ENCODE measurements around the gene SLC6A15.

The SLC6A15 gene

DNA sequence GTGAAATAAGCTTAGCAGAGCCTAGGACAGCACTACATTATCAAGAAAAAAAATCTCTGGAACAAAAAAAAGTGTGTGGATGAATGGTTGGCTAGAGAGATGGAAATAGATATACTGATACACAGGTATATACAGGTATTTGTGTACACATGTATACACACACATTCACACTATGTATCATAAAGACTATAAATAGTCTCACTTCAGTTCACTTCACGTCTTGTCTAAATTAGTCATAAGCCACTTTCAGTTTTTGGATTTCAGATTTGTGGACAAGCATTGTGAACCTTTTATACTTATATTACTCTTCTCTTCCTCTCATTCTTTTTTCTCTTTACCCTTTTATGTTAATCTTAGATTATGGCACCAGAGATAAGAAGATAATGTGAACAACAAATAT, 41.8 kb upstream of the SLC6A15 start:
- Histone ChIP-seq H3F3A (ENCODE audit: insufficient read depth) (no peaks in the 10 kb centered on the region), H3K27ac (ENCODE audit: low read depth, low read length) (no peak overlapping the region), H3K36me3 (ENCODE audit: low read length) (no peaks in the 10 kb centered on the region), H3K9ac (ENCODE audit: low read length) (no peak overlapping the region), H3K4me3 (ENCODE audit: insufficient read depth, low read length, poor library complexity, severe bottlenecking) (no peak overlapping the region), H3K4me2 (ENCODE audit: low read depth, low read length, poor library complexity, severe bottlenecking) (no peak overlapping the region), H3K9me2 (replicated peaks; ENCODE audit: insufficient read depth, low read length) (no peaks in the 10 kb centered on the region), H2AFZ (ENCODE audit: low read depth, low read length, severe bottlenecking) (no peak overlapping the region), H3K79me2 (ENCODE audit: insufficient read depth, low read length) (no peaks in the 10 kb centered on the region), H3K9me3 (ENCODE audit: insufficient read depth, low read length) (no peaks in the 10 kb centered on the region), H3K27me3 (ENCODE audit: low read length) (no peaks in the 10 kb centered on the region), H4K20me1 (ENCODE audit: low read depth, low read length) (no peaks in the 10 kb centered on the region)
- TF ChIP-seq EZH2phosphoT487 (conservative IDR thresholded peaks at IDR 0.05; ENCODE audit: low read length) = no peak
- TF ChIP-seq, protein P1, sequence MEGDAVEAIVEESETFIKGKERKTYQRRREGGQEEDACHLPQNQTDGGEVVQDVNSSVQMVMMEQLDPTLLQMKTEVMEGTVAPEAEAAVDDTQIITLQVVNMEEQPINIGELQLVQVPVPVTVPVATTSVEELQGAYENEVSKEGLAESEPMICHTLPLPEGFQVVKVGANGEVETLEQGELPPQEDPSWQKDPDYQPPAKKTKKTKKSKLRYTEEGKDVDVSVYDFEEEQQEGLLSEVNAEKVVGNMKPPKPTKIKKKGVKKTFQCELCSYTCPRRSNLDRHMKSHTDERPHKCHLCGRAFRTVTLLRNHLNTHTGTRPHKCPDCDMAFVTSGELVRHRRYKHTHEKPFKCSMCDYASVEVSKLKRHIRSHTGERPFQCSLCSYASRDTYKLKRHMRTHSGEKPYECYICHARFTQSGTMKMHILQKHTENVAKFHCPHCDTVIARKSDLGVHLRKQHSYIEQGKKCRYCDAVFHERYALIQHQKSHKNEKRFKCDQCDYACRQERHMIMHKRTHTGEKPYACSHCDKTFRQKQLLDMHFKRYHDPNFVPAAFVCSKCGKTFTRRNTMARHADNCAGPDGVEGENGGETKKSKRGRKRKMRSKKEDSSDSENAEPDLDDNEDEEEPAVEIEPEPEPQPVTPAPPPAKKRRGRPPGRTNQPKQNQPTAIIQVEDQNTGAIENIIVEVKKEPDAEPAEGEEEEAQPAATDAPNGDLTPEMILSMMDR (IDR thresholded peaks at IDR 0.05; ENCODE audit: insufficient read depth, low read length, poor library complexity, severe bottlenecking) = no peak

DNA sequence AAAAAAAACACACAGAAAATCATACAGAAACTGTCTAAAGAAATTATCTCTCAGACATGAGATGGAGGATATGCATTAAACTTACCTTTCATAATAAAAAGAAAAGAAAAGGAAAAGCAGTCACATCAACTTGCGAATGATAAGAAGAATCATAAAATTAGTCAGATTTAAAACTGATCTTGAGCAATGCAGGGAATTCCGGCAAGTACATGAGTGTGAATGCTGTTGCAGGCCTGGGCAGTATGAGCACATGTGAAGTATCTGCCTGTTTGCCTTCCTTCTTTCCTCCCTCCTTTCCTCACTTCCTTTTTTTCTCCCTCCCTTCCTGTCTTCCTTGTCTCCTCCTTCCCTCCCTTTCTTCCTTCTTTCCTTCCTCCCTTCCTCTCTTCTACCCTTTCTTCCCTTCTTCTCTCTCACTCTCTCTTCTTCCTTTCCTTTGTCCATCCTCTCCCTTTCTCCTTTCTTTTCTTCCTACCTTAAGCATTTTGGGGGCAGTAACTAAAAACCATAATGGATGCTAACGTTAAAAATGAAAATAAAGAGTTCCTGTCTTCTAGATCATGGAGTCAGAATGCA, 38.5 kb upstream of the SLC6A15 start:
- H3F3A ChIP-seq (ENCODE audit: insufficient read depth) = no peaks in the 10 kb centered on the region
- H3K9me3 ChIP-seq (ENCODE audit: insufficient read depth, low read length) = no peaks in the 10 kb centered on the region
- H3K4me3 ChIP-seq (ENCODE audit: insufficient read depth, low read length, poor library complexity, severe bottlenecking) = no peak overlapping the region
- H3K27ac ChIP-seq (ENCODE audit: low read depth, low read length) = no peak overlapping the region
- no peaks in the 10 kb centered on the region for H3K9me2 ChIP-seq (replicated peaks; ENCODE audit: insufficient read depth, low read length)
- no peak overlapping the region for H3K4me2 ChIP-seq (ENCODE audit: low read depth, low read length, poor library complexity, severe bottlenecking)
- no peaks in the 10 kb centered on the region for H3K27me3 ChIP-seq (ENCODE audit: low read length)
- no peak overlapping the region for H2AFZ ChIP-seq (ENCODE audit: low read depth, low read length, severe bottlenecking)
- no peak for TF ChIP-seq EZH2phosphoT487 (conservative IDR thresholded peaks at IDR 0.05; ENCODE audit: low read length)
- TF ChIP-seq, protein P1 (IDR thresholded peaks at IDR 0.05; ENCODE audit: insufficient read depth, low read length, poor library complexity, severe bottlenecking) = no peak
- H3K9ac ChIP-seq (ENCODE audit: low read length) = no peak overlapping the region
- H3K36me3 ChIP-seq (ENCODE audit: low read length) = no peaks in the 10 kb centered on the region
- H3K79me2 ChIP-seq (ENCODE audit: insufficient read depth, low read length) = no peaks in the 10 kb centered on the region
- H4K20me1 ChIP-seq (ENCODE audit: low read depth, low read length) = no peaks in the 10 kb centered on the region

DNA sequence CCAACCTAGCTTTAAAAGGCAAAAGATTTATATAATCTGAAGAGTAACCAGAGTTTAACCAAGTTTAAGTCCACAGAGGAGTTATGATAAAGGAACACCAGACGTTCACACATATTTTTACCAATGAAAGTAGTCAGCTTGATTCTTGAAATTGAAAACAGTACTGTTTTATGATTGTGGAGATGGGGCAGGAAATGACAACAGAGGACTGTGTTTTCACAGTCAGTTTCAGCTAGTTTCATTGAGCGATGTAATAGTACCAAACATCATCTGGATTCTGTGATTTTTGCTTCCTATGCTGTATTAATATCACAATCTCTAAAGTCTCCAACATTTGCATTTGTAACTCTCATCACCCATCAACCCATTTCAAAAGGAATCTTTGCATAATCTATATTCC, 34.2 kb upstream of the SLC6A15 start:
- Histone ChIP-seq H3K79me2 (ENCODE audit: insufficient read depth, low read length) (no peaks in the 10 kb centered on the region), H2AFZ (ENCODE audit: low read depth, low read length, severe bottlenecking) (no peak overlapping the region)

More for the DNA sequence above, 34.2 kb upstream of the SLC6A15 start:
- no peaks in the 10 kb centered on the region for H3K9me3 ChIP-seq (ENCODE audit: insufficient read depth, low read length)
- H3F3A ChIP-seq (ENCODE audit: insufficient read depth) = no peaks in the 10 kb centered on the region
- no peak overlapping the region for H3K4me2 ChIP-seq (ENCODE audit: low read depth, low read length, poor library complexity, severe bottlenecking)
- H4K20me1 ChIP-seq (ENCODE audit: low read depth, low read length) = no peaks in the 10 kb centered on the region
- H3K9ac ChIP-seq (ENCODE audit: low read length) = no peak overlapping the region
- H3K36me3 ChIP-seq (ENCODE audit: low read length) = no peaks in the 10 kb centered on the region
- no peaks in the 10 kb centered on the region for H3K27me3 ChIP-seq (ENCODE audit: low read length)
- H3K4me3 ChIP-seq (ENCODE audit: insufficient read depth, low read length, poor library complexity, severe bottlenecking) = no peak overlapping the region
- H3K9me2 ChIP-seq (replicated peaks; ENCODE audit: insufficient read depth, low read length) = no peaks in the 10 kb centered on the region
- TF ChIP-seq, protein P1 (IDR thresholded peaks at IDR 0.05; ENCODE audit: insufficient read depth, low read length, poor library complexity, severe bottlenecking) = no peak
- TF ChIP-seq EZH2phosphoT487 (conservative IDR thresholded peaks at IDR 0.05; ENCODE audit: low read length) = no peak
- H3K27ac ChIP-seq (ENCODE audit: low read depth, low read length) = no peak overlapping the region

Measured in SU-DHL-6 (cell line).